ENCODE measurements around the gene USP15.

GRCh38 chr12:62248873-62249272, 11.3 kb upstream of the USP15 start:
- TF ChIP-seq, protein P1, sequence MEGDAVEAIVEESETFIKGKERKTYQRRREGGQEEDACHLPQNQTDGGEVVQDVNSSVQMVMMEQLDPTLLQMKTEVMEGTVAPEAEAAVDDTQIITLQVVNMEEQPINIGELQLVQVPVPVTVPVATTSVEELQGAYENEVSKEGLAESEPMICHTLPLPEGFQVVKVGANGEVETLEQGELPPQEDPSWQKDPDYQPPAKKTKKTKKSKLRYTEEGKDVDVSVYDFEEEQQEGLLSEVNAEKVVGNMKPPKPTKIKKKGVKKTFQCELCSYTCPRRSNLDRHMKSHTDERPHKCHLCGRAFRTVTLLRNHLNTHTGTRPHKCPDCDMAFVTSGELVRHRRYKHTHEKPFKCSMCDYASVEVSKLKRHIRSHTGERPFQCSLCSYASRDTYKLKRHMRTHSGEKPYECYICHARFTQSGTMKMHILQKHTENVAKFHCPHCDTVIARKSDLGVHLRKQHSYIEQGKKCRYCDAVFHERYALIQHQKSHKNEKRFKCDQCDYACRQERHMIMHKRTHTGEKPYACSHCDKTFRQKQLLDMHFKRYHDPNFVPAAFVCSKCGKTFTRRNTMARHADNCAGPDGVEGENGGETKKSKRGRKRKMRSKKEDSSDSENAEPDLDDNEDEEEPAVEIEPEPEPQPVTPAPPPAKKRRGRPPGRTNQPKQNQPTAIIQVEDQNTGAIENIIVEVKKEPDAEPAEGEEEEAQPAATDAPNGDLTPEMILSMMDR (IDR thresholded peaks at IDR 0.05) = no peak
- TF ChIP-seq EZH2 (IDR thresholded peaks at IDR 0.05; ENCODE audit: borderline replicate concordance, insufficient read depth, low read depth, low read length, poor library complexity, severe bottlenecking) = no peak
